Activated CD4-positive, alpha-beta T cell treated with anti-CD3 and anti-CD28 coated beads, Interleukin-2, amount 50 U/mL, for 16 hours (primary cell): ENCODE data around the gene ATP1A3.

Experiments
- DNase-seq: peaks from one replicate; pipeline ENCODE4 v3.0.0-alpha.2; 2020

The ATP1A3 gene

DNA sequence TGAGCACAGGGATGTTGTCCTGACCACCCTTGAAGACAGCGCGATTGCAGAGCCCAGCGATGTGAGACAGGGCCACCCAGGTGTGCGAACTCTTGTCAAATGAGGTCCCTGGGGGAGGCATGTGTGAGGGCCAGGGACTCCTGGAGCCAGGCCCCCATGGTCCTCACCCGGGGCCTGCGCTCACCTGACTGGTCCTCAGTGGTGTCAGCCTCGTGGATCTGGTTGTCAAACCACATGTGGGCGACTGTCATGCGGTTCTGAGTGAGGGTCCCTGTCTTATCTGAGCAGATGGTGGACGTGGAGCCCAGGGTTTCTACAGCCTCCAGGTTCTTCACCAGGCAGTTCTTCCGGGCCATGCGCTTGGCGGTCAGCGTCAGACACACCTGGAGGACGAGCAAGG lies 12.3 kb downstream of the ATP1A3 start:
- DNase-seq = no peak

DNA sequence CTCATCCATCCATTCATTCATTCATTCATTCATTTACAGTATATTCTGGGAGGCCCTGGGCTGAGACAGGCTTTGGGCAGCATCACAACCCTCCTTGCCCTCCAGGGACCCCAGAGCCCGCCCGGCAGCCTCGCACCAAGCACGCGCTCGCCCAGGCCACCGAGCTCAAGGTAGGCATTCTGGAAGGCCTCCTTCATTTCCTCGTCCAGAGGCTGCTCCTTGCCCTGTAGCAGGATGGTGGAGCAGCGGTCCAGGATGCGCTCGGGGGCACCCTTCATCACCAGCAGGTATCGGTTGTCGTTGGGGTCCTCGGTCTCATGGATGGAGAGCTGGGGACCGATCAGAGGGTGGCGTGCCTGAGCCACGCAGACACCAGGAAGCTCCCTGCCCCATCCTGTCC lies 15.6 kb downstream of the ATP1A3 start:
- DNase-seq = no peak

GRCh38 chr19:41977916-41978315 lies 16.1 kb downstream of the ATP1A3 start:
- no peak for DNase-seq

DNA sequence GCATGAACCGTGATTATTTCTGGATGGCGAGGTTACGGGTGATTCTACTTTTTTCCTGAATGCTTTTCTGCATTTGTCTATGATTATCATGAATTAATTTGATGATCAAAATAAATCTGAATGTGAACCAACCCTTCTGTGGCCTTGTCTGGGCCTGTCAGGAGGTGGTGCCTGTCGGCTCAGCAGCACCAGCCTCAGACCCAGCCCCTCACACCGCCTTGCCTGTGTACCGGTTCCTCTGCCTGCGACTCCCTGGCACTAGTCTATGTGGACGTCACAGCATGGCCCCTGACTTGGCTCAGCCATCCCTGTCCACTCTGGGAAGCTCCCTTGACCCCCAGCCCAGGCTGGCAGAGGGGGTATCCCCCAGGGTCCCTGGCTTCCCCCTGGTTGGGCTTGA lies 19.4 kb downstream of the ATP1A3 start:
- DNase-seq = no peak

GRCh38 chr19:41971363-41971762 lies 22.7 kb downstream of the ATP1A3 start:
- no peak for DNase-seq

GRCh38 chr19:41969772-41970458 lies 24.1 kb downstream of the ATP1A3 start:
- DNase-seq = no peak

- no peak for DNase-seq
Measured at GRCh38 chr19:41968751-41969595, 25.1 kb downstream of the ATP1A3 start.

- DNase-seq = no peak
Measured at GRCh38 chr19:41967054-41967783, 26.8 kb downstream of the ATP1A3 start.

GRCh38 chr19:41965106-41965505 lies 28.9 kb downstream of the ATP1A3 start:
- no peak for DNase-seq

GRCh38 chr19:41960973-41961372 lies 33.1 kb downstream of the ATP1A3 start:
- no peak for DNase-seq

GRCh38 chr19:41959056-41960053 lies 34.7 kb downstream of the ATP1A3 start, which contains the start of gene RABAC1:
TSS of gene RABAC1 (minus strand) at chr19:41959321. CDS start at chr19:41959292, 29 bp downstream.
- peak; percentile 93 for DNase-seq

- DNase-seq = peak; percentile 83
Measured at GRCh38 chr19:41958367-41959055, 35.5 kb downstream of the ATP1A3 start.

DNA sequence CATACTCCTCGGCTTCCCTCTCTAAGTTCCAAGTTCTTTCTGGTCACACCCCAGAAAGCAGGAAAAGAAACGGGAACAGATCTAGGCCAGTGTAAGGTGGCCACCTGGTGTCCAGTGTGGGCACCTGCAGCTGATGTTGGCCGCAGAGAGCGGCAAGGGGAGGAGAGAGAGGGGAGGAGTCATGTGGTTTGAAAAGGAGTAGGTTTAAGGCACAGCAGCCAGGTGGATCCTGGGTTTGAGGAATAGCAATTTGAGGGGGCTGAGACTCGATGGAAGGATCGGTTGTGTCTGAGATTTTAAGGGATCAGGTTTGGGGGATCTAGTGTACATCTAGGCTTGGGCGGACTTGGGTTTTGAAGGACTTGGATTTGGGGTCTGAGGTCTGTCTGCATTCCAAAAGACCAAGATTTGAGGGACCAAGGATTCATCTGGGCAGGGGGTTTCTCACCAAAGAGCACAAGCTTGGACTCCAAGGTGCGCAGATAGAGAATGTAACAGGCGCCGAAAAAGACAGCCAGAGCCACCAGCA lies 36.1 kb downstream of the ATP1A3 start:
- peak; percentile 56 for DNase-seq

DNA sequence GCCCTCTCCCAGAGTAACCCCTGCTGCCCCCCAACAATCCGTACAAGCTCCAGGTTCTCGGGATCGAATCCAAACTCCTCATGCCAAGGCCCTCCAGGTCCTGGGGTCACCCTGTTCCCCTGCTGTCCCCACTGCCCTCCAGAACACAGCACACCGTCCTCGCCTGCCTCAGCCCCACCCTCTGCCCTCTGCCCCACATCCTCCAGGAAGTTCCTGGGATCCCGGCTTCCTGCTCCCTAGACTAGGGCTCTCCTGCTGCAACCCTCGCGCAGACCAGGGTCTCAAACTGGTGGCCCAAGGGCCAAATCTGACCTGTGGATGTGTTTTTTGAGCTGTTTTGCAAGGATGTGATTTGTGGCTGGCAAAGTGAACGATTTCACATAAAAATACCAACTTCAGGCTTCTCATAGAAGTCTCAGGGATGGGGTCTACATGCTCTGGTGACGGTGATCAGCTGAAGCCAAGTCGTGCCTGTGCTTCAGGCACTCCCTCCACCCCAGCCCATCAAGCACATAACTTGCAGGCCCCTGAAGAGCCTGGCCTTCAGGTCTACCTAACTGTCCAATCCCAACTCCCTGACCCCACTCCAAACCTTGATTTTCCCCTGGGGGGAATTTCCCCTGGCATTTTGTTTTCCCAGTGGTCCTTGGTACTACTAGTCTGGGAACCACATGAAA lies 36.7 kb downstream of the ATP1A3 start:
- no peak for DNase-seq

DNA sequence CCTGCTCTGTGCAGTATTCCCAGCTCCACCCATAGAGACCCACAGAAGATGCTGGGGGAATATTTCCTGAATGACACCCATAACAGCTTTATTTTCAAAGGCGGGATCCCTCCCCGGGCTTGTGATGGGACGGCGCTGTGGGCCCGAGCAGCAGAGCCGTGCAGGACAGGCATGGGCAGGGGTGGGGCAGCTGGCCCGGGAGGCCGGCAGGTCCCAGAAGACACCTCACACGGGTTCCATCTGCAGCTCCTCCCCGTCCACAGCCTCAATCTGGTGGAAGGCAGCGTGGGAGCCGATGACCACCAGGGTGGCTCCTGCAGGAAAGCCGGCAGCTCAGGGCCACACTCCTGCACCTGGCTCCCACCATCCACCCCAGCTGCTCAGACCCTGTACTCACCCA lies 37.4 kb downstream of the ATP1A3 start:
- DNase-seq = no peak

GRCh38 chr19:41955521-41955920 lies 38.5 kb downstream of the ATP1A3 start:
- no peak for DNase-seq

DNA sequence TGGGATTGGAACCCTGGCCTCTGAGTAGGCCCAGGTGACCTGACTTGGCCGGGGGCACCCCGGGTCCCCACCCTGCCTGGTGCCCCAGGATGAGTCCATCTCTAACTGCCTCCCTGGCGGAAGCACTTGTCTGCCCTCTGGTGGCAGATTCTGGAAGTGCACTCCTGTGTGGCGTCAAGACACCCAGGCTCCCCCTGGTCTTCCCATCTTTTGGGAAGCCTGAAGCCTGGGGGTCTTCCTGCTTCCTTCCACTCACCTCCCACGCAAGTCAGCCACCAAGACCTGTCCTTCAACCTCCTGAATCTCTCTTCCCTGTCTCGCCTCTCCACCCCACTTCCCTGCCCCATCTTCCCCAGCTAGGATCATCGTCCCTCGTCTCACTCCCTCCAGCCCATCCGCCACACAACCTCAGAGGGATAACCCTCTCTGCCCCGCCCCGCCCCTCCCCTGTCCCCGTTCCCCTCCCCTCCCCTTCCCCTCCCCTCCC lies 42.3 kb downstream of the ATP1A3 start:
- DNase-seq = peak; percentile 83

- DNase-seq = no peak
Measured at GRCh38 chr19:41947091-41947490, 46.9 kb downstream of the ATP1A3 start.

GRCh38 chr19:41945135-41945766 lies 48.8 kb downstream of the ATP1A3 start:
- peak; percentile 83 for DNase-seq

DNA sequence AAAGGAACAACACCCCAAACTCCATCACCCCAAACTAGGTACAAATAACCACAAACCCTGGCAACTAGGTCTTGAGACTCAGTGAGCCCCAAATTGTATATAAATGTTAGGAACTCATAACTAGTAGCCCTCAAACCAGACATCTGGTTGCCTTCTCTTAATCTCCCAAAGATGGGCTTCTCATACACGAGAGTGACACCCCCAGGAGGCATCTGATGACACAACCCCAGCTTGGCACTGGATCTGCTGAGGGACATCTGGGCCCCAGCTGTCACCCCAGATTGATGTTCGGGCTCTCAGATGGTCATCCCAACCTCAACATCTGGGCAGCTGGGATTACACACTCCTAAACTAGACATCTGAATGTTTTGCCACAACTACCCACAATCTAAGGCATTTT lies 49.7 kb downstream of the ATP1A3 start:
- DNase-seq = no peak
